NCI-H2227 (cell line): ENCODE measurements around the gene TEX19.

Experiments used
- DNase-seq: peaks from one replicate; lab custom pipeline; 2025; ENCODE audit not compliant: unreplicated experiment; lab: John Stamatoyannopoulos, UW

The TEX19 gene

GRCh38 chr17:82358465-82359350, at the start of gene TEX19:
TEX19 (plus strand) TSS chr17:82359247; CDS start chr17:82362151, 2,904 bp downstream.
- DNase-seq = peak; percentile 75

- no peak for DNase-seq
Measured at GRCh38 chr17:82309656-82310570, 49.1 kb upstream of the TEX19 start.

- DNase-seq = no peak
Measured at GRCh38 chr17:82310877-82311276, 48.2 kb upstream of the TEX19 start.

- no peak for DNase-seq
Measured at GRCh38 chr17:82311971-82312370, 47.1 kb upstream of the TEX19 start.

GRCh38 chr17:82313195-82314011, 45.6 kb upstream of the TEX19 start:
- no peak for DNase-seq

- DNase-seq = no peak
Measured at GRCh38 chr17:82314012-82314726, 44.9 kb upstream of the TEX19 start.

GRCh38 chr17:82314727-82315605, 44.1 kb upstream of the TEX19 start:
- no peak for DNase-seq

- no peak for DNase-seq
Measured at GRCh38 chr17:82315703-82316358, 43.2 kb upstream of the TEX19 start.

GRCh38 chr17:82316651-82317393, 42.2 kb upstream of the TEX19 start:
- DNase-seq = no peak

GRCh38 chr17:82317394-82318168, 41.5 kb upstream of the TEX19 start, which contains the start of gene CD7:
CD7 (minus strand) TSS chr17:82317608; CDS start chr17:82317495, 113 bp downstream.
- DNase-seq = no peak

GRCh38 chr17:82318169-82318498, 40.9 kb upstream of the TEX19 start:
- DNase-seq = no peak

GRCh38 chr17:82318772-82319606, 40.1 kb upstream of the TEX19 start:
- no peak for DNase-seq

- DNase-seq = no peak
Measured at GRCh38 chr17:82319619-82320062, 39.4 kb upstream of the TEX19 start.

- no peak for DNase-seq
Measured at GRCh38 chr17:82320140-82320840, 38.8 kb upstream of the TEX19 start.

GRCh38 chr17:82320956-82321927, 37.8 kb upstream of the TEX19 start:
- no peak for DNase-seq
